HG02938 (cell line): ENCODE measurements around the gene ENOX2.

Experiments used
- ATAC-seq: cut with Tn5 transposase; IDR thresholded peaks from one replicate; pipeline ENCODE4 v1.9.1; 2021; ENCODE audit warnings: mild to moderate bottlenecking, moderate library complexity; ENCODE audit not compliant: unreplicated experiment

Gene ENOX2

DNA sequence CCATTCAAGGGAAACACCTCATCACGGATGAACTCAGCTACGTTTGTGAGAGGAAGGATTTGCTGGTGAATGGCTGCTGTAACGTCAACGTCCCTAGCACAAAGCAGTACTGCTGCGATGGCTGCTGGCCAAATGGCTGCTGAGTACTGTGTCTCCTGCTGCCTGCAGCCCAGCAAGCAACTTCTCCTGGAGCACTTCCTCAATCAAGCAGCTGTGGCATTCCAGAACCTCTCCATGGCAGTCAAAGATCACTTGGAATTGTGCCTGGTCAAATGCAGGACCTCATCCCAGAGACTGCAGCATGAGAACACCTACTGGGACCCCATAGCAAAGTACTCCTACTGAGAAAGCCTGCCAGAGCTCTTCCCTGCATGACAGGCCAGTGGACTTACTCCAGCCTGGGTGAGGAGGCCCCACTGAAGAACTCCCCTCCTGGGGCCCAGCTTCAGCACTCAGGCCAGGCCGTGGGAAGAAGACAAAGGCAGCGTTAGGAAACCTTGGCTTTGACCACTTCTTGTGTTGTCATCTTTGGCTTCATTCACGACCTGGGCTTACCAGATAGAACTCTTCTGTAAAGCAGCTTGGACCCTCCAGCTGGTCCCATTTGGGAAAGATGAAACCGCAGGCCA lies 256.9 kb downstream of the ENOX2 start:
- no peak for ATAC-seq

DNA sequence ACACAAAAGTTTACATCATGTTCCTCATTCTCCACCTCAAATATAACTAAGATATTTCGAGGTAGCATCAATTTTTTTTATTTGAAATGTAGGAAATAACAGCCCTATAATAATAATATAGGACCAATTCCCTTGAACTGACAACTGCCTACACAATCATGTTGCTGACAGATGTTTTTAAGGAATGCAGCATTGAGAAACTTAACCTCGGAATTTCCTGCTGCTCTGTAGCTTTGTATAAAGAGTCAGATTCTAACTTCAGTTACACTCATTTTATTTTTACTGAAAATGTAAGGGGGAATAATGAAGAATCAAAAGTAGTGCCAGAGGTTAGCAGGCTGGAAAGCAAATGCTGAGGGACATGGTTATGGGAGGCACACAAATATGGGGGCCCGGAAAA lies 265.4 kb downstream of the ENOX2 start:
- ATAC-seq: no peak

DNA sequence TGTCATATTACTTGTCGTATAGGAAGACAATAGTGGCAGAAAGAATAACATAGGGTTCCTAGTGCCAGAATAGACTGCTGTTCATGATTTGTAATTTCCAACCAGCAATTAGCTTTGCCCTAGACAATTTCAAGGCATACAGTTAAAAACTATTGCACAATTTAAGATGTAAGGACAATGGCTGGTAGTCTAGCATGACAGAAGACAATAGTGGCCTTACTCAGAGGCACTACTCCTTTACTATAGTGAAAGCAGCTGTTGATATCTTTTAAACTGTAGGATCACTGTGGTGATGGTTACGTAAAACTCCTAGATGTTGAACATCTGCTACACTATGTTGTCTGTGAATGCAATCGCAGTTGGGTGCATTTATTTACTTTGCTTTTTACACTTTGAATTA lies 266.7 kb downstream of the ENOX2 start:
- no peak for ATAC-seq

DNA sequence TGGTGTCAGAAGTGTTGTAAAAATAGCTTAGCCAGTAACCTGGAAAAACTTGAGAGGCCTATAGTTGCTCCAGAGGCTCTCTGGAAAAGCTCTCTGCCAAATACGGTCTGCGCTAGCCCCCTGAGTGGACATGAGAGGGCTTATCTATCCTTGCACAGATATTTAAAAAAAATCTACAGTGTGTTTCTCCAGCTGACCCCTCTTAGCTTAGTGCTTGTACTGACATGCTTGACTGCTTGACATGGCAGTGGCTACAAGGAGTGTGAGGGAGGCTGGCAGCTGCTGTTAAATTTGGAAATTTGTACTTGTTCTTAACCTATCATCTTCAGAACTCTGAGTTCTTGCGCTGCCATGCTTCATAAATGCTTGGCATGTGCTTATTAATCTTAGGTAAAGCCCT lies 272.0 kb downstream of the ENOX2 start:
- ATAC-seq: no peak

DNA sequence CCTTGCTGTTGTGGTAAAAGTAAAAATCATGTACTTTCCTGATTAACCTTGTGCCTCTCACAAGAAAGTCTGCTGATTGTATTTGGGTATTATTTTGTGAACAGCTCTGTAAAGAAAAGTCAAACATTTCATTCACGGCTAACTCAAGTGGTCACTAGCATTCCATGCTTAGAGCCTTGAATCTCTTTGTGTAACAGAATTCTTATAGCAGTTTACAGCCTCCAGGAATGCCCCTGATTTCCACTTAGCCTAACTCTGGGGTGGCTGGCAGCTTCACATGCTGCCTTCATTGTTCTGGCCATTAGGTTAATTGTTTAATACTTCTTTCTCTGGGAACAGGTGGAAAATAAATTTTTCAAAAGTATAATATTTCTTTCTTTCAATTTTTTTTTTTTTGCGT lies 274.5 kb downstream of the ENOX2 start:
- ATAC-seq: no peak

DNA sequence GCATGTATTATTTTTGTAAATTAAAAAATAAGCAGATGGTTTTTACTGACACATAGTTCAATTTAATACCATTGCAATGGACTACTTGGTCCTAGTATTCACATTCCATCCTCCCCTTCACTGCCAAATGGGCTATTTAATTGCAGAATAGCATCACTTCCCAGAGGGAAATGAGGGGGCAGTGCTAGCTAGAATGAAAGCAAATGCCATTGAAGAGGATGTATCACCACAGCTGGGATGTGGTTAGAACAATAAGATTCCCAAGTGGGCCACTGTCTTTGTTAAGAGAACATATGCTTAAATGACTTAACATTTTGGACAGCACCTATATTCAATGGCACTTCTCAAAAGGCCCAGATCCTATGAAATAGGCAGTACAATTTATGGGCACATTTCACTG lies 276.5 kb downstream of the ENOX2 start:
- no peak for ATAC-seq

DNA sequence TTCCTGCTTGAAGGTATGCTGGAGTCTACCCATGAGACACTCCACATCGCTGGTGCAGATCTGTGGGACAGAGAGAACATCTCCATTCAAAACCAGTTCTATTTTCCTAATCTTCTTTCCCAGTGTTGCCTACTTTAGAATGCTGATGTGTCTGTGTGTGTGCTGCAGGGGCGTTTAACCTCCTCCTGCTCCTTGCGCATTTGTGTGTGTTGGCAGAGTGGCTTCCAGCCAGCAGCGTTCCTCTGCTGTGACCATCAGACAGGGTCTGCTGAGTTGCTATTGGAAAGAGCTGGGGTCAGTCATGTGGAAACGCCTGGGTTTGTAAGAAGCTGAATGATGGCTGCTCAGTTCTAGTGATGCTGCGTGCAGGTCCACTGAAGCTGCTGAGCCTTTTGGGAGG lies 277.6 kb downstream of the ENOX2 start:
- no peak for ATAC-seq

DNA sequence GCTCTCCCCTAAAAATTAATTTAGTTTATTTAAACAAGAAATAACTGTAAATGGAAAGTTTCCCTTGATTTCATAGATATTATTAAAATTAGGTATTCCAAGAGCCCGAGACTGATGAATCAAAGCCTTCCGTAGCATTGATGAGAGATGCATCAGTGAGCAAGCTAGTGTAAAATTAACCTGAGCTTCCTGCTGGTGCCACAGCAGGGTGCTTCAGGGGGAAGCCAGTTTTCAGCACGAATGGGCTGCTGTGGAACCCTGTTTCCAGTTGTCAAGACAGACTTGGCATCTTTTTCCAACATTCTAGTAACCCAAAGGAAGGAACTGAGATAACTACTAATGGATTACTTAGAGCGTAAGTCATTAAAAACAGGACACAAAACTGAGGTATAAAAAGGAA lies 279.5 kb downstream of the ENOX2 start:
- no peak for ATAC-seq

DNA sequence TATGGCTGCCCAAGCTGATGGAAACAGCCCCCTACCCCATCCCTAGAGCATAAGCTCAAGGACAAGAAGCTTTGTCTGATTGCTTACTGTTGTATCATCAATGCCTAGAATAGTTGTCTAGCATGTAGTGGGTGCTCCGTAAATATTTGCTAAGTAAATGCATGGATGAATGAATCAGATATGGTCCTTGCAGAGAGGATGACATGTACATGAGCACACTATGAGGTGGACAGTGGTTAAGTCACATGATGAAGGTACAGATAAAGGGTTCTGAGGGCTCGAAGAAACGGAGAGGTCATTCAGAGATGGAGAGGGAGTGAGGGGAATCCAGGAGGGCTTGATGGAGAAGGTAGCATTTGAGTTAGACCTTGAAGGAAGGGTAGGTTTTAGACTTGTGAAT lies 287.1 kb downstream of the ENOX2 start:
- ATAC-seq: no peak

DNA sequence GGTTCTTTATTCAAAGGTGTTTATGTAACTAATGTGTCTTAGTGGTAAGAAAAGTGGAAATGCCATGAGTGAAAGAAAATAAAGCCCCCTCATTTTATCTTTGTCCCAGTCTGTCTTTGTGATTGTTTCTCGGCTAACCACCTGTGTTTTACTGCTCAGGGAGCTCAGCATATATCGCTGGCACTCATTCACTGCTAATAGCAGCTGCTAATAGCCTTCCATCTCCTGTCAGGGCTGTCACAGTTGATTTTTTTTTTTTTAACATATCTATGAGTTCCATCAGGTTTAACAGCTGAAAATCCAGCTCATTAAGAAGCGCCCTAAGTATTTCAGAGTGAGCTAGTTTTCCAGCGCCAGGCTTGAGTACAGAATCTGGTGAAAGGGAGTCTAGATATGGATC lies 295.6 kb downstream of the ENOX2 start:
- no peak for ATAC-seq

DNA sequence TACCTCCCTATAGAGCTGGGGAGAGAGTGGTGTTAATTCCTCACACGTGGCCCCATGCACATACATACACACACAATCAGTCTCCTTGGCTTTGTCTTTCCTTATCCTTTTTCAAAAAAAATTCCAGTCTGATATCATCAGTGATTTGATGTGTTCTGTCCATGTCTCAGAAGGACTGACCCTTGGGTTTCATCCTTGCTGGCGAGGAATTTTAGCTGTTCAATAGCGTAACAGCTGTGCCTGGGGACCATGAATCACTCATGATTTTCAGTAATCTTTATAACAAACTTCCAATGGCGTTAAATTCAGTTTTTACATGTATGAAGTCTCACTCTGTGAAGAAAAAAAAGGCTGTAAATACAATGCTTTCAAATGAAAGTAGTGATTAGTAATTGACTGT lies 296.6 kb downstream of the ENOX2 start:
- ATAC-seq: no peak

DNA sequence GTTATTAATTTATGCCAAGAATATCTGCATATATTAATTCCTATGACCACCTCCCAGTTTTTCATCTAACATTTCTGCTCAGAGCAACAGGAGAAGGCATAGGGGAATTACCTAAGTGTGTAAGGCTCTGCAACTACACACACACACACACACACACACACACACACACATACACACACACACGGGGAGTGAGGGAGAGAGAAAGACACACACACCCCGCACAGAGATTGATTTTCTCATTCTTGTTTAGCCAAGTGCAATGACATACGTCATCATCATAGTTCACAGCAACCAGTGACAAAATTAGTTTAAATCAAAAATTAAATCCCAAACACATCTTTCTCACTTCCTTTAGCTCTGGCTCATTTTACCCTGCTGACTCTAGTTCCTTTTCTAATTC lies 298.1 kb downstream of the ENOX2 start:
- no peak for ATAC-seq

DNA sequence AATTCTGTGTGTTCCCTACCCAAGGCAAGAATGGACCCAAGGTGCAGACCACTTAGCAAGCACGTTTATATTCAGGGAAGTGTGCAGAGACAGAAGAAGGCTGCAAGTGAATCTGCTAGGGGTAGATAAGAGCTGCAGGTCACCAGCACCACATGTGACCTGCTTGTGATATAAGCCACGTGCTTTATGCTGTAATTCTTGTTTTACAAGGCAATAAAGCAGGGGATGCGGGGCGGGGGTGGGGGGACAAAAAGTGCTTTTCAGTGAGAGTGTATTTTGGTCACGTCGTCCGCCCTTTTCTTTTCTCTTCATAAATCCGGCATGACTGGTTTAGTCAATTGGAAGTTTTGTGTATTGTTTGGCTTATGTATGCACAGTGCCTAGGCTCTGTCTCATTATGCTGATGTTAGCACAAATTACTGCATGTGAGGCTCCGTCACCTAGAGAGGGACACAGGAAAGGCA lies 308.5 kb downstream of the ENOX2 start:
- ATAC-seq: no peak

DNA sequence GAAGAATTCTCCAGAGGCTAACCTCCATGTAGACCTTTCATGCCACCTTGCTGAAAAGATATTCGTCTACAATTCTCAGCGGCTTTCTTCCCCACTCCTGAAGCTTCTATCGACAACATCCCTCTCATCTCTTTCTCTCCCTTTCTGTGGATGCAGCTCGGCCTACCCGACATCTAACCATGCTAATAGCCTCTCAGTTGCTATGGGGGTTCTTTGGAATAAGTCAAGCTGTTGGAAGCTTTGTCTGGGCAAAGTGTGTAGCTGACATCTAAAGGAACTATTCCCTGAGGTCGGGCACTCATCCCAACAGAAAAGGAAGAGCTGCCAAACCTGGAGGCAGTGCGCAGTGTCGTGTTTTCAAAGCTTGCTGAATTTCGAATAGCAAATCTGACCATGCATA lies 309.1 kb downstream of the ENOX2 start:
- no peak for ATAC-seq

DNA sequence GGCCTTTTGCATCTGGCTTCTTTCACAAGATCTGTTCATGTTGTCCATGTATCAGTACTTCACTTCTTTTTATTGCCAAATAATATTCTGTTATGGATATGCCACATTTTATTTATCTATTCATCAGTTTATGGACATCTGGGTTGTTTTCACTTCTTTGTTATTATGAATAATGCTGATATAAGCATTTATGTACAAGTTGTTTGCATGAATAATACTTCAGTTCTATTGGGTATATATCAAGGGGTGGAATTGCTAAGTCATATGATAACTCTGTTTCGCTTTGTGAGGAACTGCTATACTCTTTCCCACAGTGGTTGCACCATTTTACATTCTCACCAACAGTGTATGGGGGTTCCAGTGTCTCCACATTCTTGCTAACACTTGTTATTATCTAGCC lies 310.8 kb downstream of the ENOX2 start:
- no peak for ATAC-seq

DNA sequence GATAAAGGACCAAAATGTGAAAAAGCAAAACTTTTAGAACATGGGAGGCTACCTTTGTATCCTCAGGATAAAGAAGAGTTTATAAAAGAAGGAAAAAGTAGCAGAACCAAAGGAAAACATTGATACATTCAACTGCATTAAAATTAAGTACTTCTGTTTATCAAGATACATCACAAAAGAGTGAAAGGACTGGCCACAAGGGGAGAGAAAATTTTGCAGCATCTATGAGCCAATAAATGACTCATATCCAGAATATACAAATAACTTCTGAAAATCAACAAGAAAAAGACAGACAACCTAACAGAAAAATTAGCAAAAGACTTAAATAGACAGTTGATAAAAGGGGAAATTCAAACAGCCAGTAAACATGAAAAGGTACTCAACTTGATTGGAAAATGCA lies 324.1 kb downstream of the ENOX2 start:
- ATAC-seq: no peak

DNA sequence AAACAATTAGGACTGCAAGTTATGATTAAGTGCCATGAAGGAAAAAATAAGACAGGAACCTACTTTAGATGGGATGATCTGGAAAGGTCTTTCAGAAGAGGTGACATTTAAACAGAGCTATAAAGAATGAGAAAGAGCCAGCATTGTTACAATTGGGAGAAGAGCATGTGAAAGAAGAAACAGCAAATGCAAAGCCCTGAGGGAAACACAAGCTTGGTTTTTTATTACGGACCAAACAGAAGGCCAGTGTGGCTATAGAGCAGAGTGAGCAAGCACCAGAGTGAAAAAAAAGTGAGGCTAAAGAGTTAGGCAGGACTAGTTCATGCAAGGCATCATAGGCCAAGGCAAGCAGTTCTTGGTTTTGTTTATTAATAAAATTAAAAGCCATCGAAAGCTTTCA lies 325.6 kb downstream of the ENOX2 start:
- no peak for ATAC-seq

DNA sequence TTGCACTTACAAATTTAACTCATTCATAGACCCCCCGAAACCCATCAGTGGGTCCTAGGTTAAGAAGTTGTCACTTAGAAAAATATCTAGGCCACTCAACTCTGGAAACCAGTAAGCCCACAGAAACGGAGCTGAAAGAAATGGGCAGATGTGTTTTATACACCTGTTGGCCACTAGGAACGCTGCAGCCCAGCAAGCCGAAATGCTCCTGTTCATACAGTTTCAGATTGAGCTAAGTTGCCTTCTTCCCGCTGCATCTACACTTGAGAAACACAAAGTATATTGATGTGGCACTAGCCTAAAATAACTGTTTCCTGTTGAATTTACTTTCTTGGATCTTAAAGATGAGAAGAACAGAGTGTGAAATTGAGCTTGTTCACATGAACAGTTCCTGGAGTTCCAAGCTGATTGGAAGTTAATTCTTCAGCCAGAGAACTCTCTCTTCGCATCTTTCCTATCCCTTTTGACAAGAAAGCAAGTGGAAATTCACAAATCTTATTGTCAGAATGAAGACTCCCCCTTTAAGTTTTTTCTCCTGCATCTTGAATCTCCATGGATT lies 327.1 kb downstream of the ENOX2 start:
- peak; percentile 73 for ATAC-seq
